ENCODE results near the gene COMMD9.

DNA sequence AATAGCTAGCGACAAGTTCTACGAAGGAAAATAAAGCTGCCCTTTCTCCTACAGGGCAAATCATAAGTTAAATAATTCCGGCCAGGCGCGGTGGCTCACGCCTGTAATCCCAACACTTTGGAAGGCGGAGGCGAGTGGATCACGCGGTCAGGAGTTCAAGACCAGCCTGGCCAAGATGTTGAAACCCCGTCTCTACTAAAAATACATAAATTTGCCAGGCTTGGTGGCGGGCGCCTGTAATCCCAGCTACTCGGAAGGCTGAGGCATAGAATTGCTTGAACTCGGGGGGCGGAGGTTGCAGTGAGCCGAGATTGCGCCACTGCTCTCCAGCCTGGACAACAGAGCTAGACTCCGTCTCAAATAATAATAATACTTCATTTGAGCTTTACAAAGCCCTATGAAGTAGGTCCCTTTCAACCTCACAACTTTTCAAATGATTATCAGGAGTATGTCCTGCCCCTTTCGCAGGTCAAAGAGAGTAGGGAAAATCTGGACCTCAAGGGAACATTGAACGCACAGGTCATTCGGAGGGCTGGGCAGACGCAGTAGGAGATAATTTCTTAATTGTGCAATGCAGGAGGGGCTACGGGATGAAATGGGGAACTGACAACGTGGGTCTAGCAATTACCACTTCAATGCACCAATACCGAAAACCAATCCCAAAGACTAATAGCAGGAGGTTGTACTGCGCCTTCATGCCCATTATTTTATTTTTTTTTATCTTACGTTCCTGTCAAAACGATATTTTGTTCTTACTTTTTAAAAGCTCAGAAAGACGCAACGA lies 590 bp downstream of the COMMD9 start:
- TF ChIP-seq EZH2 (IDR thresholded peaks at IDR 0.05): no peak
- TF ChIP-seq, protein P1, sequence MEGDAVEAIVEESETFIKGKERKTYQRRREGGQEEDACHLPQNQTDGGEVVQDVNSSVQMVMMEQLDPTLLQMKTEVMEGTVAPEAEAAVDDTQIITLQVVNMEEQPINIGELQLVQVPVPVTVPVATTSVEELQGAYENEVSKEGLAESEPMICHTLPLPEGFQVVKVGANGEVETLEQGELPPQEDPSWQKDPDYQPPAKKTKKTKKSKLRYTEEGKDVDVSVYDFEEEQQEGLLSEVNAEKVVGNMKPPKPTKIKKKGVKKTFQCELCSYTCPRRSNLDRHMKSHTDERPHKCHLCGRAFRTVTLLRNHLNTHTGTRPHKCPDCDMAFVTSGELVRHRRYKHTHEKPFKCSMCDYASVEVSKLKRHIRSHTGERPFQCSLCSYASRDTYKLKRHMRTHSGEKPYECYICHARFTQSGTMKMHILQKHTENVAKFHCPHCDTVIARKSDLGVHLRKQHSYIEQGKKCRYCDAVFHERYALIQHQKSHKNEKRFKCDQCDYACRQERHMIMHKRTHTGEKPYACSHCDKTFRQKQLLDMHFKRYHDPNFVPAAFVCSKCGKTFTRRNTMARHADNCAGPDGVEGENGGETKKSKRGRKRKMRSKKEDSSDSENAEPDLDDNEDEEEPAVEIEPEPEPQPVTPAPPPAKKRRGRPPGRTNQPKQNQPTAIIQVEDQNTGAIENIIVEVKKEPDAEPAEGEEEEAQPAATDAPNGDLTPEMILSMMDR (IDR thresholded peaks at IDR 0.05): no peak
